ENCODE results near the gene ZNF3. TPM values are rescaled to one million over a fixed set of nuclear protein-coding genes. Genes with fewer than 3 reads are reported as not detected.

ZNF3 gene
- total RNA-seq, 2 donors from 2014 or later, result 16.9 to 46.5 TPM

DNA sequence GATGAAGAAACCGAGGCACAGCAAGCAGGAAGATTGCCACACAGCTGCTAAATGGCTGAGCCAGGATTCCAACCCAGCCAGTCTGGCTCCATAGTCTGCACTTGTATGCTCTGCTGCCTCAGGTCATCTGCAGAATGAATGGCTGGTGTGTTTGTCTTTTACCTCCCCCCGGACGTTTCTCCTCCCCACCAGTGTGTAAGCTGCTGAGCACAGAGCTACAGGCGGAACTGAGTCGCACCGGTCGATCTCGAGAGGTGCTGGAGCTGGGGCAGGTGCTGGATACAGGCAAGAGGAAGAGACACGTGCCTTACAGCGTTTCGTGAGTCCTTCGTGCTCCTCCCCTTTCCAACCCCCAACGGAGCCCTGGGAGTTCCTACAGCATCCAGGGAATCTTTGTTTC, 40.5 kb upstream of the ZNF3 start:
- Histone ChIP-seq H3K9me3 (no peaks in the 10 kb centered on the region), H3K36me3 (replicated peaks in 1 of 2; ENCODE audit: insufficient read depth in 1 of 2, low read depth in 2 of 2) (no peaks in the 10 kb centered on the region), H3K4me3 (no peak overlapping the region), H3K27ac (no peak overlapping the region), H3K27me3 (no peaks in the 10 kb centered on the region), H3K4me1 (peaks cover 37% of the 10 kb centered on the region)
- DNase-seq (no peak), ATAC-seq (no peak)
- TF ChIP-seq, protein P1, sequence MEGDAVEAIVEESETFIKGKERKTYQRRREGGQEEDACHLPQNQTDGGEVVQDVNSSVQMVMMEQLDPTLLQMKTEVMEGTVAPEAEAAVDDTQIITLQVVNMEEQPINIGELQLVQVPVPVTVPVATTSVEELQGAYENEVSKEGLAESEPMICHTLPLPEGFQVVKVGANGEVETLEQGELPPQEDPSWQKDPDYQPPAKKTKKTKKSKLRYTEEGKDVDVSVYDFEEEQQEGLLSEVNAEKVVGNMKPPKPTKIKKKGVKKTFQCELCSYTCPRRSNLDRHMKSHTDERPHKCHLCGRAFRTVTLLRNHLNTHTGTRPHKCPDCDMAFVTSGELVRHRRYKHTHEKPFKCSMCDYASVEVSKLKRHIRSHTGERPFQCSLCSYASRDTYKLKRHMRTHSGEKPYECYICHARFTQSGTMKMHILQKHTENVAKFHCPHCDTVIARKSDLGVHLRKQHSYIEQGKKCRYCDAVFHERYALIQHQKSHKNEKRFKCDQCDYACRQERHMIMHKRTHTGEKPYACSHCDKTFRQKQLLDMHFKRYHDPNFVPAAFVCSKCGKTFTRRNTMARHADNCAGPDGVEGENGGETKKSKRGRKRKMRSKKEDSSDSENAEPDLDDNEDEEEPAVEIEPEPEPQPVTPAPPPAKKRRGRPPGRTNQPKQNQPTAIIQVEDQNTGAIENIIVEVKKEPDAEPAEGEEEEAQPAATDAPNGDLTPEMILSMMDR (IDR thresholded peaks at IDR 0.05), result no peak
- no peak for TF ChIP-seq POLR2A (IDR thresholded peaks at IDR 0.05)
- 25 to 60% methylated on average over 13 of the region's 13 CpGs for WGBS, 2 donors
- intact Hi-C loops (cut with DNase I), result no loop called here

DNA sequence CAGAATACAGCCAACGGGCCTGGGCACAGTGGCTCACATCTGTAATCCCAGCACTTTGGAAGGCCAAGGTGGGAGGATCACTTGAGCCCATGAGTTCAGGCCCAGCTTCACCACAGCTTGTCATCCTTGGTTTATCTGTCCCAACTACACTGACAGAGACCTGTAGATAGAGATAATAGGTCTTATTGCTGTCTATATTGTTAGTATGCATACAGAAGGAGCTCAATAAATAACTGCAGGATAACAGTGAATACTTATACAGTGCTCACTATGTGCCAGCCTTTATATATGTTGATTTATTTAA, 39.2 kb upstream of the ZNF3 start:
- no peak for DNase-seq

DNA sequence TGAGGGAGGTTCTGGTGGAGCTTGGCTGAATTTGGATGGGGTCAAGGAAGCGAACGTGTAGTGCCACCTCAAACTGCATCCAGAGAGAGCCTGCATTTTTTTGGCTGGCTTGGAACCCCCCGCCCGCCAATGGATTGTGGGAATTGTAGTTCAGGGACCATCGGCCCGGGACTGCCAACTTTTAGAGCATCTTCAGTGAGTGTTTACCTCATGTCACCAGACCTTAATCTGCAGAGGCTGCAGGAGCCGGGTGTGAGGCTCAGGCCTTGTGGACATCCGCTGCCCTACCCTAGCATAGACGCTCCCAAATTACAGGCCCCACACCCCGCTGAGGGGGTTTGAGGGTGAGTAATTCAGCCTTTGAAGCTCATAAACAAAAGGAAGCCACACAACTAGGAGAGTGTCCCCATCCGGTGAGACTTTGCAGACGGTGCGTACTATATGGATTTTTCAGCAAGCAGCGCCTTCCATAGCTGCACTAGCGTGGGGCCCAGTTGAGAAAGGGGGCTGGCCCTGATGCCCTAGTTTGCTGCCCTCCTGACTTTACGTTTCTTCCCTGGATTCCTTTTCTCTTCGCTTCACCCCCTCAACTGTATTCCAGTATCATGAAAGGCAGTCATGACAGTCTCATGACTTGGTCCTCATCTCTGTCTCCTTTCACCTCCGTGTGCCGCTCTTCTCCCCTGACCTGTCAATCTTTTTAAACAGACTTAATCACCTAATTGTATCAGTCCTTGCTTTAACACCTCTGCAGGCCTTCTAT, 38.6 kb upstream of the ZNF3 start:
- no peaks in the 10 kb centered on the region for H3K9me3 ChIP-seq
- intact Hi-C loops (cut with DNase I), result no loop called here
- H3K4me1 ChIP-seq, result peaks cover 24% of the 10 kb centered on the region
- H3K27ac ChIP-seq, result peak overlapping the region in 3 of 4 donors; percentile 85 to 92 (median 89)
- 33 to 64% methylated on average over 13 to 19 of the region's 19 CpGs for WGBS, 2 donors
- no peaks in the 10 kb centered on the region for H3K36me3 ChIP-seq (replicated peaks in 1 of 2; ENCODE audit: insufficient read depth in 1 of 2, low read depth in 2 of 2)
- TF ChIP-seq, protein P1 (IDR thresholded peaks at IDR 0.05), result no peak
- TF ChIP-seq POLR2A (IDR thresholded peaks at IDR 0.05), result no peak
- H3K4me3 ChIP-seq, result peak overlapping the region; percentile 9 to 19
- DNase-seq (peak; percentile 39 to 55 (median 46)), ATAC-seq (peak; percentile 16)
- H3K27me3 ChIP-seq, result no peaks in the 10 kb centered on the region

More for the DNA sequence above, 39.2 kb upstream of the ZNF3 start:
- Histone ChIP-seq H3K4me1 (peaks cover 30% of the 10 kb centered on the region), H3K27me3 (no peaks in the 10 kb centered on the region), H3K27ac (peak overlapping the region in 1 of 4 donors; percentile 85), H3K9me3 (no peaks in the 10 kb centered on the region), H3K4me3 (no peak overlapping the region), H3K36me3 (replicated peaks in 1 of 2; ENCODE audit: insufficient read depth in 1 of 2, low read depth in 2 of 2) (no peaks in the 10 kb centered on the region)
- 29 to 50% methylated on average over 1 of the region's 1 CpG for WGBS, 2 donors
- TF ChIP-seq, protein P1 (IDR thresholded peaks at IDR 0.05), result no peak
- TF ChIP-seq POLR2A (IDR thresholded peaks at IDR 0.05), result no peak
- ATAC-seq, result no peak
- intact Hi-C loops (cut with DNase I), result no loop called here

DNA sequence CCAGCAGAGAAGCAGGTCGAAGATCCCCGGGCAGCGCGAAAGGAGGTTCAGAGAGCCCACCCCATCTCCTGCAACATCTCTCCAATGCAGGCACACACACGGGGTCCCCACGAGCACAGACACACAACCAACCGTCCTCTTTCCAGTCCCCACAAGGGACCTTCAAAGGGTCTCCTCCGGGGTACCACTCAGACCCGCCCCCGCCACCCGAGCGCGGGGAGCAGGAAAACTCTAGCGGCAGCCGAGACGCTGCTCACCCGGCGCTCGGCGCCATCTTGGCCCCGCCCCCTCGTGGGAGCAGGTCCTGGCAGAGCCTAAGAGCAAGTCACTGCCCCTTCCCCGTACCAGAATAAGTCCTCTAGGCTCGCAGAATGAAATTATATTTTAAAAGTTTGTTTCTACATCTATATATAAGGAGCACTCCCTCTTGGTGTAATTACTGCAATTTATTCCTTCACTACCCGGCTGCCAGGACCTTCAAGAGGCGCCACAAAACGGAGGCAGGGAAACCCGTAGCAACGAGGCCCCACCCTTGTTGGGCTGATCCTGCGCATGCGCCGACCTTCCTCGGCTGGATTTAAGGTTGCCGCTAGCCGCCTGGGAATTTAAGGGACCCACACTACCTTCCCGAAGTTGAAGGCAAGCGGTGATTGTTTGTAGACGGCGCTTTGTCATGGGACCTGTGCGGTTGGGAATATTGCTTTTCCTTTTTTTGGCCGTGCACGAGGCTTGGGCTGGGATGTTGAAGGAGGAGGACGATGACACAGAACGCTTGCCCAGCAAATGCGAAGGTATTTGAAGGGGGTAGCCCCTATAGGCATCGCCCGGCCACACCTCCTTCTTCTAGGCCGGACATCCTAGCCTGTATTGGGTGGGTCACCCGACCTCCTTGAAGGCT, 37.8 kb upstream of the ZNF3 start, which contains the start of the genes CNPY4 and TAF6:
CNPY4 (plus strand) TSS at position 563 of the 898 bp plus-strand sequence; CDS start at position 674, 111 bp downstream.
TAF6 (minus strand) TSS at position 287 of the 898 bp plus-strand sequence. CDS start 5,149 bp downstream, outside the sequence.
- DNase-seq, result peak; percentile 95 to 97 (median 96)
- peak; percentile 97 for ATAC-seq
- 0 to 1% methylated on average over 27 to 49 of the region's 49 CpGs for WGBS, 2 donors
- Histone ChIP-seq H3K4me1 (peaks cover 19% of the 10 kb centered on the region), H3K9me3 (no peaks in the 10 kb centered on the region), H3K4me3 (peak within 1 kb of the TSS; percentile 65 to 73), H3K27ac (peak within 1 kb of the TSS; percentile 79 to 92 (median 87)), H3K27me3 (no peaks in the 10 kb centered on the region), H3K36me3 (replicated peaks in 1 of 2; ENCODE audit: insufficient read depth in 1 of 2, low read depth in 2 of 2) (no peaks in the 10 kb centered on the region)
- intact Hi-C loops (cut with DNase I), result no loop called here
- TF ChIP-seq, protein P1 (IDR thresholded peaks at IDR 0.05), result peak in 2 of 7 experiments; percentile 7 to 12
- peak in 2 of 3 donors; percentile 80 to 81 for TF ChIP-seq POLR2A (IDR thresholded peaks at IDR 0.05)

All from body of pancreas (tissue), 4 donors.